Fibroblast of skin of left biceps (primary cell): ENCODE results near the gene SOX1.

Source experiments
- DNase-seq, 2 experiments: peaks; one replicate each; pipeline ENCODE4 v3.0.0-alpha.2; 2013; ENCODE audit warnings: low read depth in 2 of 2

The SOX1 gene

DNA sequence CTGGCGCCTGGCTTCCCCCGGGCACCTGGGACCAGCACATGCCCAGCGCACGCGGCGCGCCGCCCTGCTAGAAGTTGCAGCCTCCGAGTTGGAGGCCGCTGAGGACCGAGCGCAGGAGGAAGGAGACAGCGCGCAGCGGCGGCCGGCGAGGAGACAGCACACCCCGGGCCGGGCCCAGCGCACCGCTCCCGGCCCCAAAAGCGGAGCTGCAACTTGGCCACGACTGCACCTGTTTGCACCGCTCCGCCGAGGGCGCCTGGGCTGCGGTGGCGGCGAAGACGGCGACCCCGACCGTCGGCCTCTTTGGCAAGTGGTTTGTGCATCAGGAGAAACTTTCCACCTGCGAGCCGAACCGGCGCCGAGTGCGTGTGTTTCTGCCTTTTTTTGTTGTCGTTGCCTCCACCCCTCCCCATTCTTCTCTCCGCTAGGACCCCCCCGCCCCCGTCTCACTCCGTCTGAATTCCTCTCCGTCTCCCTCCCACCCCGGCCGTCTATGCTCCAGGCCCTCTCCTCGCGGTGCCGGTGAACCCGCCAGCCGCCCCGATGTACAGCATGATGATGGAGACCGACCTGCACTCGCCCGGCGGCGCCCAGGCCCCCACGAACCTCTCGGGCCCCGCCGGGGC, at the start of gene SOX1:
Gene SOX1, plus strand, starts transcription at position 34 of the 626 bp plus-strand sequence. Its CDS starts 510 bp downstream, at position 544.
- no peak for DNase-seq

DNA sequence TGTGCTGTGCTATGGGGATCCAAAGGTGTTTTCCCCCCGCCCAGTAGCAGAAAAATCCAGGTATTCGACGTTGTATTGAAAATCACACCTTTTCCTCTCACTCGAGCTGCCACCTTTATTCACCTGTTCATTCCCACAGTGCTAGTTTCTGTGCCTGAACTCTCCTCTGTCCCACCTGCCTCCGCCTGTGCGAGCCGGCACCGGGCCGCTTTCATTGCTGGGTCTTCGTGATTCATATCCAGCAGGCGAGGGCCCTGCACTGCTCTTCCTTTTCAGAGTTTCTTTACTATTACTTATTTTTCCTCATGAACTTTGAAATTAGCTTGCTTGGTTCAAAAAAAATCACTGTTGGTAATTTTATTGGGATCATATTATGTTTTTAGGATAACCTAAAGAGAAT, 42.4 kb upstream of the SOX1 start:
- no peak for DNase-seq

DNA sequence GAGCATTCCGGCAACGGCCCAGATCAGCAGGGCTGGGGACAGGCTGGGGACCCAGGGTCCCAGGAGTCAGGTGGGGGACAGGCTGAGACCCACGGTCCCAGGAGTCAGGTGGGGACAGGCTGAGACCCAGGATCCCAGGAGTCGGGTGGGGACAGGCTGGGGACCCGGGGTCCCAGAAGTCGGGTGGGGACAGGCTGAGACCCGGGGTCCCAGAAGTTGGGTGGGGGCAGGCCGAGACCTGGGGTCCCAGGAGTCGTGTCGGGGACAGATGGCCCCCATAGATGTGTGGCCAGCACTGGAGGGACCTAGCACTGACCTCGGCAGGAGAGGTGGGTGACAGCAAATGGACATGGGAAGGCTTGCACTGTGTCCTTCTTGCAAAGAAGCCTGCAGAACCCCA, 39.7 kb upstream of the SOX1 start:
- no peak for DNase-seq

- no peak for DNase-seq
These were observed 38.5 kb upstream of the SOX1 start for GRCh38 chr13:112028481-112028880.

DNA sequence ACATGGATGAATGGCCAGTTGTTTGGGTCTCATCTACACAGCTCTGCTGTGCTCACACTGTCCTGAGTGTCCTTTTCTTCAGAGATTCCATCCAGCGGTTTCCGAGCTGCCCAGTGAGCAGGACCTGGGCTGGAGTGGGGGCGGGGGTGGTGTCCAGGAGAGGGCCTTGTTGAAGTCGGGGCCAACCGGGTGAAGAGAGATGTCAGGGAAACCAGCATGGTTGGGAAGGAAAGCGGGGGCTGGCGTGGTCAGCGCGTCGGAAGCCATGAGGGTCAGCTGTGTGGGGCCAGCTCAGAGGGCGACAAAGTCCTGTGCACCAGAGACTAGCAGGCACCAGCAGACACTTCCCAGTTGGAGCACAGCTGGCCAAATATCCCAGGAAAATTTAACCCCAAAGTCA, 37.8 kb upstream of the SOX1 start:
- DNase-seq = no peak

DNA sequence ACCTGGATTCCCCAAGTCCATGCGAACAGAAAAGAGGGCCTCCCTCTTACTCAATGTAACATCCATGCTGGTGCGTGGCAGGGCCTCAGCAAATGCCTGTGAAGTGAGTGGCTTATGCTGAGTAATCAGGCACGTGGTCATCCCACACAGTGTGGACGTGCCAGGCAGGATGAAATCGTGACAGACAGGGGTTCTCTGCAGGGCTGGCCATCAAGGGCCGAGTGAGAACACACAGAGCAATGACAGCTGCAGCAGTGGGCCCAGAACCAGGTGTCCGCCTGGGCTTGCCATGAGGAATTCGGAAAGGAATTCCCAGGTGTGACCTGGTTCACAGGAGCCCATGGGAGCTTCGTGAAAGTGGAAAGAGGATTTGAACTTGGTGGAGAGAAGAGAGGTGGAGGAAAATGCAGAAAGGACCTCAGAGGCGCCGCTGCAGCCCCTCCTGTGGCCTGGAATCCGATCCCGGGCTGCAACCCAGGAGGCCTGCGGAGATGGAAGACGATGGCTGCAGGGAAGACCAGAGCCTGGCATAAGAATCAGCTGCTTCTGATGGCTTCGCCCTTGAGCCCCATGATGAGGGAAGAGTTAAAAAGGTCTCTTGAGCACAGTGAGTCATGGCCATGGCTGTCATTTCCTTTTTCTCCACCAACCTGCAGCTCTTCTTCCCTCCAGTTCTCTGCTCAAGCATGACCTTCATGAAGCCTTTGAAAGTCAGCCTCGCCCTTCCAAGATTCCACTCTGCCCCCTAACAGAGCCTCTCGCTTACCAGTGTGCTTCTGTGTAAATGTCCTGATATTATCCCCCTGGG, 34.6 kb upstream of the SOX1 start:
- no peak for DNase-seq

DNA sequence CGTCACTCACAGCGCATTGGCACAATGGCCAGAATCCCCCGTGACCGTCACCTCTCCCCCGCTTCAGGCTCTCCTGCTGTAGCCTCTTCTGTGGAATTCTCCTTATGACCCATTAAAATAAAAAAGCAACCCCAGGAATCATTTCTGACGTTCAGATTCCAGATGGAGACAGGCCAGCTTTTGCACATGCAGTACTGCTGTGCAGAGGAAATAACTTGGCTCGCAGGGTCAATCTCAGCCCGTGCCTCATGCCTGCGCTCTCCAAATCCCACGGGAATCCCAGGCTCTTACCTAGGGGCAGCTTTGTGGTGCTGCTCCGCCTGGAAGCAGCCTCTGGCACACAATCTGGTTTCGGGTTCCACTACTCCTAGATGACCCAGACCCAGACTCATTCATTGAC, 32.7 kb upstream of the SOX1 start:
- DNase-seq = no peak

DNA sequence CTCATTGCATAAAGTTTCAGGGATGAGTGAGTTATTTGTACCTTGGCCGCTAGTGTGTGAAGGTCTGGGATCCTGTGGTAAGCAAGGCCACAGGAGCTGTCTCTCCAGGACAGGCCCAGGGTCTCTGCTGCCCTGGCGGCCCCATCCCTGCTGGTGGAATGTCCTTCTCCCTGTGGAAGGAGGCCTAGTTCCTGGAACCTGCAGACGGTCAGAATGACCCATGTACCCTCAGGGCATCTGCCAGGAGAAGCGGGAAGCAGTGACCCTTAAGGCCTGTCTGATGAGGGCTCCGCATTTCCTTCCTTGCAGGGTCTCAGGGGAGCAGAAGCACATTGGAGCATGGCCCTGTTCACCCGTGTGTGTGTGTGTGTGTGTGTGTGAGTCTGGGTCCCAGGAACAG, 32.1 kb upstream of the SOX1 start:
- no peak for DNase-seq

DNA sequence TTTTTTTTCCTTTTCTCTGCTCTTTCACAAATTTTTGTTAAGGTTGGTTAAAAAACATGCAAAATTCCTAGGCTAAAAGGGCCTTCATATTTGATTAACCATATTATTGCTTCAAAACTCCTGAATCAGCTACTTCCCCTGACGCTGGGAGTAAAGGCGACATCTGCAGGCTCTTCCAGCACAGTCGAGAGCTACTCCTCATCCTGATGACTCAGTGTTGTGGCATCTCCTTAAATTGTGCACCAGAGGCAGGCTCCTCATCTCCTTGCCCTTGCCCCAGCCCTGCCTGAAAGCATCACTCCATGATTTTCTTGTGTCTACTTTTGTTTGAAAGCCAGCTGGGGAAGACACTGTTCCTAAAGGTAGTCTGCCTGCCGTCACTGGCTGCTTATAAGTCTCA, 24.5 kb upstream of the SOX1 start:
- DNase-seq = no peak

- no peak for DNase-seq
These were observed 14.7 kb upstream of the SOX1 start for GRCh38 chr13:112052213-112052612.

DNA sequence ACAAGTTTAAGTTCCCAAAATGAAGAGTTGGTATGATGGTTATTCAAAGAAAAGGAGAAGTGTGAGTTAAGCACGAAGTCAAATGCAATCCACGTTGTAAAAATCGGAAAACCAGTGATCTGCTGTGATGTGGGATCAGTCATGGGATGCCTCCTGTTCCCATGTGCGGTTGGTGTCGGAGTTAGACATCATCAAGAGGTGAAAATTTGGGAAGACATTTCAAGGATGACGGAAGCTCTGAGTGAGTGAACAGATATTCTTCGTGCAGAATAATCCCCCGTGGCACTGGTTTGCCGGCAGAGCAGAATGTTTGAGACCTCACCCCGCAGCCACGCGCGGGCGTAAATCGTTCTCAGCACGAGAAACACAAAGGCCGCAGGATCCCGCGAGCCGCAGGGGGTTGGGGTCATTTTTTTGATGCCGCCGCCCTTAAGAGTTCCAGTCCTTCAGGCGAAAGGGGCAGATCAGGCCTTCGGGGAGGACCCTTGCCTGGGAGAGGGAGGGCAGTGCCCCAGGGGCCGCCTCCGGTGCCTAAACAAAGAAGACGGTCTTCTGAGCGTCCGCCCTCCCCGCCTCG, 13.7 kb upstream of the SOX1 start:
- no peak for DNase-seq

DNA sequence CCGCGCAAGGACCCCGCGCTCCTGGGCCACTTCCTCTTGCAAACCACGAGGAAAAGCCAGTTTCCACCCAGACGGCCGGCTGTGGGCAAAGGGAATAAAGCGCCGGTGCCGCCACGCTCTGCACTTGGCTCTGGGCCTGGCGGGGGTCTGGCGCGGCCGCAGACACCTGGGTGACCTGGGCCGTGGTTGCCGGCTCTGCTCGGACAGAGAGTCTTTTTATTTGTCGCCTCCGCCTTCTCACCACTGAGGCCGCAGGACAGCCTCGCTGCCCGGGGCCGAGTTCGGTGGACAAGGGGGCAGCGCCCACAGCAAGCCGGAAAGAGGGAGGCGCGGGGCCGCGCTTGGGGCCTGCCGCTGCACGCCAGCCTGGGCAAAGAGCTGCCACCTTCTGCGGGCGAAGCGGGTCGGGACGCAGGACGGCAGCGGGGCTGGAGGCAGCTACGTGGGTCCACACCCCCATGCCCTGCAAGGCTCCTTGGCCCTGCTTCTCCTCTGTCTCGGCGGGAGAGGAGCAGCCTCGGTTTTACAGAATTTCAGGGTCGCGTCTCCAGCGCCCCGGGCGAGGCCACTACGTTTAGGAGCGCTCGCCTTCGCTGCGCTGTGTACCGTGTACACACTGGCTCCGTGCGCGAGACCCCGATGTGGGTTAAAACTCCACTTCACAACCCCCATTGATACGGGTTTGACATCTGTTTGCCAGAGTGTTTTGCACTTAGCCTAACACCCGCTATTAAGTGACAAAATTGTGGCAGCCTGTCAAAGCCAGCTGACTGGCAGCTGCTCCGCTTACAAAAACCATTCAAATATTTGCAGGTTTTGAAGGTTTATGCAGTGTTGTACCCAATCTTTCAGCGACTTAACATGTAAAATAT, 13.0 kb upstream of the SOX1 start:
- no peak for DNase-seq

DNA sequence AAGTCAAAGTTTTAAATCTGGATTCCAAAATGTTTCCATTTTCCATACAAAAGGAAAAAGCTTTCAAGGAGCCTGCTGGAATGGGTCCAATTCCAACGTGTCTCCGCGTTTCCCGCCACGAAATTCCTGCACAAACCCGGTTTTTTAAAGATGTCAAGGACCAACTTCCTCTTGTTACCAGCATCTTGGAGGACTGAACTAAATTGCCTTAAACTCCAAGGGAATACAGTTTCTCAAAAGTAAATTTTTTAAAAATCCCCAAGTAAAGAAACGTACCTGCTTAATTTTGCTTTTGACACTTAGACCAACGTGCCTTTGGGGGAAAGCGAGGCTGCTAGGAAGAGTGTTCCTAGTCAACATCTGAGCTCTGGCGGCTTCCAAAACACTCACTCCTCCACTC, 12.3 kb upstream of the SOX1 start:
- no peak for DNase-seq

DNA sequence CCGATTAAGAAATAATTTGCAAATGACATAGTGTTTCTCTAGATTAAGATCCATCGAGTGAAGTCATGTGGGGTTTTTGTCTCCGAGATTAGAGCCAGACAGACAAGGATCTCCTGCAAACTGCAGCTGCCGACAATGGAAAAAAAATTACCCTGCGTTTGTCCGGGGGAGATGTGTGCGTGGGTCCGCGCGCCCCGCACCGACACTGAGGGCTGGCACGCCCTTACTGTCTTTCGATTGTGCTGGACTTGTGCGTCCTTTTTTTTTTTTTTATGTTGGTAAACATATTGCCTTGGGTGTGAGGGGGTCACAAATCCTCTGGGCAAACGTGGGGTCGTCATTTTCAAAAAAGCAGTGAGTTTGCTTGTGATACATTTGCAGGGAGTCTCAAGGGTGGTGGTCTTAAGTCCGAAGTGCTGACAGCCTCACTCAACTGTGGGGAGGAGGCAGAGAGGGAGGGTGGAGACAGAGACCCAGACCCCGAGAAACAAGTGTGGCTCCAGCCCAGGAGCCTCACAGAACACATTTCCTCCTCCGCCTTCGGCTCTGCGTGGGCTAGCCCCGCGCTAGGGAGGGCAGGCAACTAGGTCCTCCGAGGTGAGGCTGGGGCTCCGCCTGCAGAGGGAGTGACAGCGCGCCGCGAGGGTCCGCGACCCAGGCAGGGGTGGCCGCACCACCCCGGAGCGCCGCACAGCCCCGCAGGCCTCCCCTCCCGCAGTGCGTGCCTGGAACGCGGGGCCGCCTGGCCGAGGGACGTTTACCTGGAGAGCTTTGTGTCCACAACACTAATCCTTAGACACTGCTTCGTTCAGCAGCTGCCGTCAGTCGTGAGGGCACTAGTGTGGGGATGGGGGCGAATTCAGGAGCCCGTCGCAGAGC, 11.7 kb upstream of the SOX1 start:
- DNase-seq = no peak

DNA sequence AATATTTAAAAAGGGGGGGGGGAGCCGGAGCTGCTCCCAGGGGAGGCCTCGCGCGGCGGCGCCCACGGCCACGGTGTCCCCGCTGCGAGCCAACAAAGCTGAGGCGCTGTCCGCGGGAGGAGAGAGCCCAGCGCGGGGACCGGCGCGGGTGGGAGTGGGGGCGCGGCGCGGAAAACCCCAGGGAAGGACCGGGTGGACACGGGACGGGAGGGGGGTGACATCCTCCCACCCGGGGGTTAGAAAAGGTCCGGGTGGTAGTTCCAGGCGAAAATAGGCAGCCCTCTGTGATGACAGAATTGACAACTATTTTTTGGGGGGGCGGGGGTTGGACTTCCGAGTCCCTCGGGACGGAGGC, 11.1 kb upstream of the SOX1 start:
- no peak for DNase-seq

DNA sequence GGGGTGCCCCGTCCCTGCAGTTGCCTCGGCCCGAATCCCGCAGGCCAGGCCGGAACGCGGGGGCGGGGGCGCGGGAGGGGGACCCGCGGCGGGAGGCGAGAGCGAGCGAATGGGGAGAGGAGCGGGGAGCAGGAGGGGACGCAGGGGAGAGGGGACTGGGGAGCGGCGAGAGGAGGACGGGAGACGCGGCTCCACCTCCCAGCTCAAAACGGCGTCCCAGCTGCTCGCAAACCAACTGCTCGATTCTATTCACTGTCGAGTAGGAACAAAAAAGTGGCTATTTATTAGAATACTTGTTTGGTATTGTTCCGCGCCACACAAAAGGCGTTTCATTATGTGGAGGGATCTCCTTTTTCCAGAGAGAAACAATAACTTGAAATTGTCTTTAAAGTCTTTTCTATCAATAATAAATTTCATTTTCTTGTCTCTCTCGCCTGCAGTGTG, 10.6 kb upstream of the SOX1 start:
- no peak for DNase-seq

GRCh38 chr13:112056739-112057438, 10.1 kb upstream of the SOX1 start:
- DNase-seq = no peak

DNA sequence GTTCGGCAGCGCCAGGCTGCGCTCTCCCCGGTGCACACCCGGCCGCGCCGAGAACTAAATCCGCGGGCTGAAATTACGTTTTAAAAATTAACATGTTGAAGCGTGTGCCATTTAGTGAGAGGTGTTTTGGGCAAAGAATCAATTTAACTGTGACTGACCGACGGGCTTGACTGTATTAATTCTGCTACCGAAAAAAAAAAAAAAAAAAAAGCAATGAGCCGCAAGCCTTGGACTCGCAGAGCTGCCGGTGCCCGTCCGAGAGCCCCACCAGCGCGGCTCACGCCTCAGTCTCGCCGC, 9.6 kb upstream of the SOX1 start:
- DNase-seq = no peak

GRCh38 chr13:112057736-112058518, 9.0 kb upstream of the SOX1 start:
- DNase-seq = no peak

DNA sequence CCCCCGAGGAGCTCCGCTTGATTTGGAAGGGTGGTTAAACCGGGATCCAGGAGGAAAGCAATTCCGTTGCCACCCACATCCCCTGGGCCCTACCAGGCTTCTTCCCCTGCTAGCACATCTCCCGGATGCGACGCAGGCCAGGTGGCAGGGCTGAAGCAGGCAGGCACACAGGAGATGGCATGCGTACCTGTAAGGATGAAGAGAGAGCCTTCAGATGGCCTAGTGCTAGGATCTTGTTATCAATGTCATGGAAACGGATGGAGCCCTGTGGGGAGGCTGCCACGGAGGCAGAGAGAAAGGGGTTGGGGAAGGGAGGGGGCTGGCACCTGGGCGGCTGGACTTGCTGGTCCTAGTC, 8.5 kb upstream of the SOX1 start:
- no peak for DNase-seq
